ENCODE data around the gene PTPN22. TPM values are rescaled to one million over a fixed set of nuclear protein-coding genes. Genes with fewer than 3 reads are reported as not detected.

The PTPN22 gene
- total and polyA plus RNA-seq, 2 donors from 2014 or later = 0.32 to 6.6 TPM

DNA sequence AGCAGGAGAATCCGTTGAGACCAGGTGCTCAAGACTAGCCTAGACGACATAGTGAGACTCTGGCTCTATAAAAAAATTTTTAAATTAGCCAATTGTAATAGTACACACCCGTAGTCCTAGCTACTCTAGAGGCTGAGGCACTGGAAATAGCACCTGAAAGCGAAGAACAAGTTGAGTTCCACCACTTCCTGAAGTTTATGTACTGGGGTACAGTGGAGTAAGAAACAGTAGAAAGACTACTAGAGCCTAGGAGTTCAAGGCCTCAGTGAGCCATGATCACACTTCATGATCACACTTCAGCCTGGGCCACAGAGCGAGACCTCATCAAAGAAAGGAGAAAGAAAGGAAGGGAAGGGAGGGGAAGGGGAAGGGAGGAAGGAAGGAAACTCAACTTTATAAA is 79.0 kb downstream of the PTPN22 start:
- Histone ChIP-seq H3K27me3 (ENCODE audit: control insufficient read depth, insufficient read depth, low read length) (no peaks in the 10 kb centered on the region), H3K27ac (ENCODE audit: low read depth in 2 of 2, low read length in 2 of 2) (no peak overlapping the region), H3K9ac (ENCODE audit: low read length in 3 of 3) (no peak overlapping the region), H3K36me3 (ENCODE audit: control insufficient read depth in 2 of 3, insufficient read depth in 3 of 3, low read length in 3 of 3) (peaks cover under 1 to 7% (median 6%) of the 10 kb centered on the region in 3 donors), H3K4me3 (ENCODE audit: low read length in 3 of 3) (no peak overlapping the region), H3K4me1 (ENCODE audit: control insufficient read depth in 2 of 3, insufficient read depth in 2 of 3, low read depth in 1 of 3, low read length in 3 of 3) (peaks cover 0 to 20% (median 13%) of the 10 kb centered on the region in 3 donors), H3K9me3 (ENCODE audit: control insufficient read depth in 2 of 3, insufficient read depth in 1 of 3, low read length in 3 of 3) (no peaks in the 10 kb centered on the region)
- FAIRE-seq (no peak), DNase-seq (no peak)
- TF ChIP-seq, protein P1, sequence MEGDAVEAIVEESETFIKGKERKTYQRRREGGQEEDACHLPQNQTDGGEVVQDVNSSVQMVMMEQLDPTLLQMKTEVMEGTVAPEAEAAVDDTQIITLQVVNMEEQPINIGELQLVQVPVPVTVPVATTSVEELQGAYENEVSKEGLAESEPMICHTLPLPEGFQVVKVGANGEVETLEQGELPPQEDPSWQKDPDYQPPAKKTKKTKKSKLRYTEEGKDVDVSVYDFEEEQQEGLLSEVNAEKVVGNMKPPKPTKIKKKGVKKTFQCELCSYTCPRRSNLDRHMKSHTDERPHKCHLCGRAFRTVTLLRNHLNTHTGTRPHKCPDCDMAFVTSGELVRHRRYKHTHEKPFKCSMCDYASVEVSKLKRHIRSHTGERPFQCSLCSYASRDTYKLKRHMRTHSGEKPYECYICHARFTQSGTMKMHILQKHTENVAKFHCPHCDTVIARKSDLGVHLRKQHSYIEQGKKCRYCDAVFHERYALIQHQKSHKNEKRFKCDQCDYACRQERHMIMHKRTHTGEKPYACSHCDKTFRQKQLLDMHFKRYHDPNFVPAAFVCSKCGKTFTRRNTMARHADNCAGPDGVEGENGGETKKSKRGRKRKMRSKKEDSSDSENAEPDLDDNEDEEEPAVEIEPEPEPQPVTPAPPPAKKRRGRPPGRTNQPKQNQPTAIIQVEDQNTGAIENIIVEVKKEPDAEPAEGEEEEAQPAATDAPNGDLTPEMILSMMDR (IDR thresholded peaks at IDR 0.05; ENCODE audit: borderline replicate concordance, extremely low read depth, insufficient read depth) = no peak
- intact Hi-C loops (cut with DNase I) = no loop called here

DNA sequence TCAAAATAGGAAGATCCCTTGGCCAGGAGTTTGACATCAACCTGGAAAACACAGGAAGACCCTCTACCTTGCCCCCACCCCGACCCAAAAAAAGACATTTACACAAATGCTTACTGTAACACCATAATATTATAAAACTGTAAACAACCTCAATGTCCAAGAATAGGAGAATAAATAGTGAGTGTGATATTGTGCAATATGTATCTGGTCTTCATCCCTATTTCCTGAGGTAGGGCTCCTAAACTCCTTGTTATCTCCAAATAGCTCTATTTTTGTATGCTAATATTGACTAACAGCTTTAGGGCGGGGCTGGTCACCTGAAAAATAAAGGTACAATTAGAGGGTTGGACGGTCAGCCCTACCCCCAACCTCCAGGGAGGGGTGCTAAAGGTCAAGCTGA is 82.7 kb downstream of the PTPN22 start:
- TF ChIP-seq, protein P1 (IDR thresholded peaks at IDR 0.05; ENCODE audit: borderline replicate concordance, extremely low read depth, insufficient read depth) = no peak
- peaks cover 0 to 3% (median 0%) of the 10 kb centered on the region in 3 donors for H3K36me3 ChIP-seq (ENCODE audit: control insufficient read depth in 2 of 3, insufficient read depth in 3 of 3, low read length in 3 of 3)
- no peaks in the 10 kb centered on the region for H3K9me3 ChIP-seq (ENCODE audit: control insufficient read depth in 2 of 3, insufficient read depth in 1 of 3, low read length in 3 of 3)
- H3K27ac ChIP-seq (ENCODE audit: low read depth in 2 of 2, low read length in 2 of 2) = no peak overlapping the region
- no peak overlapping the region for H3K4me3 ChIP-seq (ENCODE audit: low read length in 3 of 3)
- H3K27me3 ChIP-seq (ENCODE audit: control insufficient read depth, insufficient read depth, low read length) = no peaks in the 10 kb centered on the region
- intact Hi-C loops (cut with DNase I) = no loop called here
- FAIRE-seq (no peak), DNase-seq (no peak)
- peaks cover 0 to 11% (median 8%) of the 10 kb centered on the region in 3 donors for H3K4me1 ChIP-seq (ENCODE audit: control insufficient read depth in 2 of 3, insufficient read depth in 2 of 3, low read depth in 1 of 3, low read length in 3 of 3)
- no peak overlapping the region for H3K9ac ChIP-seq (ENCODE audit: low read length in 3 of 3)

DNA sequence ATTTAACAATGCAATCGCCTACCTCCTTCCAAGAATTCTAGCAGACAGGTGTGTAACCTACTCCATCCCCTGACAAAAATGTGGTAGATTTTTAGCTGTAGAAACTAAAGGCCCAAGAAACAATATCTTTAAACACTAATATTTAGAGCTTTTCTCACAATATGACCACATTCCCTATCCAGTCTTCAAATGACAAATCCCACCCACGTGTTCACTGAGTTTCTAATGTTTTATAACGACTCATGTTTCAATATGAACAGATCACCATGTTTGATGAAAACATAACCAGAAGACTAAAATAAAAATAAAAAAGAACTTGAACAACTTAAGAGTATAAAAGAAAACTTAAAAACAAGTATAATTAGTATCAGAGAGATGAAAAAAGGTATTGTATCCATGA is 83.8 kb downstream of the PTPN22 start:
- no peak overlapping the region for H3K27ac ChIP-seq (ENCODE audit: low read depth in 2 of 2, low read length in 2 of 2)
- no peaks in the 10 kb centered on the region for H3K27me3 ChIP-seq (ENCODE audit: control insufficient read depth, insufficient read depth, low read length)
- no peak overlapping the region for H3K9ac ChIP-seq (ENCODE audit: low read length in 3 of 3)
- no peak overlapping the region for H3K4me3 ChIP-seq (ENCODE audit: low read length in 3 of 3)
- no peaks in the 10 kb centered on the region for H3K36me3 ChIP-seq (ENCODE audit: control insufficient read depth in 2 of 3, insufficient read depth in 3 of 3, low read length in 3 of 3)
- intact Hi-C loops (cut with DNase I) = no loop called here
- H3K4me1 ChIP-seq (ENCODE audit: control insufficient read depth in 2 of 3, insufficient read depth in 2 of 3, low read depth in 1 of 3, low read length in 3 of 3) = peaks cover 0 to 17% (median 4%) of the 10 kb centered on the region in 3 donors
- no peak for DNase-seq
- no peak for FAIRE-seq
- H3K9me3 ChIP-seq (ENCODE audit: control insufficient read depth in 2 of 3, insufficient read depth in 1 of 3, low read length in 3 of 3) = no peaks in the 10 kb centered on the region
- TF ChIP-seq, protein P1 (IDR thresholded peaks at IDR 0.05; ENCODE audit: borderline replicate concordance, extremely low read depth, insufficient read depth) = no peak

DNA sequence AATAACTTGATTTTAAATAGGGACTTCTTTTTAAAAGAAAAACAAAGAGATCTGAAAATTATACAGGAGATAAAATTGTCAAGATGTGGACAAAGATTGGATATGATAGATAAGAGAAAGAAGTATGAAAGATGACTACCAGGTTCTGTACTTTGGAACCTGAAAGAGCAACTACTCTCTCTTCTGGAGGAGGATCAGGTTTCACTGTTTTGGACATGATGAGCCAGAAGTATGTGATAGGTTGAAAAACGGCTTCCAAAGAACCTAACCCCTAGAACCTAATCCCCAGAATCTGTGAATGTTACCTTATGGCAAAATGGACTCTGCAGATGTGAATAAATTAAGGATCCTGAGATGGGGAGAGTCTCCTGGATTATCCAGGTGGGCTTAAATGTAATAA is 85.4 kb downstream of the PTPN22 start:
- FAIRE-seq = no peak
- intact Hi-C loops (cut with DNase I) = no loop called here
- H3K4me3 ChIP-seq (ENCODE audit: low read length in 3 of 3) = no peak overlapping the region
- H3K9me3 ChIP-seq (ENCODE audit: control insufficient read depth in 2 of 3, insufficient read depth in 1 of 3, low read length in 3 of 3) = no peaks in the 10 kb centered on the region
- H3K27ac ChIP-seq (ENCODE audit: low read depth in 2 of 2, low read length in 2 of 2) = no peak overlapping the region
- TF ChIP-seq, protein P1 (IDR thresholded peaks at IDR 0.05; ENCODE audit: borderline replicate concordance, extremely low read depth, insufficient read depth) = no peak
- H3K27me3 ChIP-seq (ENCODE audit: control insufficient read depth, insufficient read depth, low read length) = no peaks in the 10 kb centered on the region
- H3K4me1 ChIP-seq (ENCODE audit: control insufficient read depth in 2 of 3, insufficient read depth in 2 of 3, low read depth in 1 of 3, low read length in 3 of 3) = peaks cover 0 to 14% (median 8%) of the 10 kb centered on the region in 3 donors
- no peak for DNase-seq
- no peaks in the 10 kb centered on the region for H3K36me3 ChIP-seq (ENCODE audit: control insufficient read depth in 2 of 3, insufficient read depth in 3 of 3, low read length in 3 of 3)
- H3K9ac ChIP-seq (ENCODE audit: low read length in 3 of 3) = no peak overlapping the region

Data from kidney (tissue), 14 donors.